IMR-90 (cell line): ENCODE results near the gene LZTFL1.

Experiments
- CEBPB ChIP-seq: IDR thresholded peaks from 2 replicates; pipeline ENCODE4 v1.6.1; 2012; ENCODE audit warnings: low read depth, low read length, improper control_type of control experiment
- CHD1 ChIP-seq: IDR thresholded peaks from 2 replicates; pipeline ENCODE4 v1.6.1; 2012; ENCODE audit warnings: low read depth, low read length, improper control_type of control experiment
- FOS ChIP-seq: fragments of 150-350 bp; IDR thresholded peaks from 2 replicates; pipeline ENCODE4 v1.6.1; 2016; ENCODE audit warnings: low read depth, low read length
- MAFK ChIP-seq: IDR thresholded peaks from 2 replicates; pipeline ENCODE4 v1.6.1; 2012; ENCODE audit warnings: low read depth, low read length, improper control_type of control experiment
- NFE2L2 ChIP-seq: fragments of 150-350 bp; IDR thresholded peaks from 2 replicates; pipeline ENCODE4 v1.6.1; 2016; ENCODE audit warnings: low read depth, mild to moderate bottlenecking, low read length
- POLR2A ChIP-seq: IDR thresholded peaks from 2 replicates; pipeline ENCODE4 v1.6.1; 2012; ENCODE audit warnings: mild to moderate bottlenecking, low read depth, low read length
- RAD21 ChIP-seq: IDR thresholded peaks from 2 replicates; pipeline ENCODE4 v1.6.1; 2012; ENCODE audit warnings: low read length, improper control_type of control experiment
- RCOR1 ChIP-seq: IDR thresholded peaks from 2 replicates; pipeline ENCODE4 v1.6.1; 2012; ENCODE audit warnings: mild to moderate bottlenecking, low read length, improper control_type of control experiment; ENCODE audit not compliant: insufficient replicate concordance
- RFX5 ChIP-seq: IDR thresholded peaks from 2 replicates; pipeline ENCODE4 v1.8.0; 2012; ENCODE audit warnings: low read depth, mild to moderate bottlenecking, low read length, moderate library complexity
- SMC3 ChIP-seq: fragments of 150-350 bp; IDR thresholded peaks from 2 replicates; pipeline ENCODE4 v1.6.1; 2016; ENCODE audit warnings: low read depth, mild to moderate bottlenecking, antibody characterized with exemption, low read length, moderate library complexity
- TF ChIP-seq, protein P1 (sequence below): conservative IDR thresholded peaks from 2 replicates; pipeline ENCODE4 v1.5.1; 2012; ENCODE audit warnings: mild to moderate bottlenecking, low read depth, low read length, improper control_type of control experiment

GRCh38 chr3:45878124-45878523 is 36.2 kb upstream of the LZTFL1 start:
- no peak for TF ChIP-seq POLR2A
- TF ChIP-seq, protein P1, sequence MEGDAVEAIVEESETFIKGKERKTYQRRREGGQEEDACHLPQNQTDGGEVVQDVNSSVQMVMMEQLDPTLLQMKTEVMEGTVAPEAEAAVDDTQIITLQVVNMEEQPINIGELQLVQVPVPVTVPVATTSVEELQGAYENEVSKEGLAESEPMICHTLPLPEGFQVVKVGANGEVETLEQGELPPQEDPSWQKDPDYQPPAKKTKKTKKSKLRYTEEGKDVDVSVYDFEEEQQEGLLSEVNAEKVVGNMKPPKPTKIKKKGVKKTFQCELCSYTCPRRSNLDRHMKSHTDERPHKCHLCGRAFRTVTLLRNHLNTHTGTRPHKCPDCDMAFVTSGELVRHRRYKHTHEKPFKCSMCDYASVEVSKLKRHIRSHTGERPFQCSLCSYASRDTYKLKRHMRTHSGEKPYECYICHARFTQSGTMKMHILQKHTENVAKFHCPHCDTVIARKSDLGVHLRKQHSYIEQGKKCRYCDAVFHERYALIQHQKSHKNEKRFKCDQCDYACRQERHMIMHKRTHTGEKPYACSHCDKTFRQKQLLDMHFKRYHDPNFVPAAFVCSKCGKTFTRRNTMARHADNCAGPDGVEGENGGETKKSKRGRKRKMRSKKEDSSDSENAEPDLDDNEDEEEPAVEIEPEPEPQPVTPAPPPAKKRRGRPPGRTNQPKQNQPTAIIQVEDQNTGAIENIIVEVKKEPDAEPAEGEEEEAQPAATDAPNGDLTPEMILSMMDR = no peak
- no peak for TF ChIP-seq NFE2L2
- TF ChIP-seq RFX5 = no peak
- no peak for TF ChIP-seq CEBPB
- TF ChIP-seq FOS = no peak
- TF ChIP-seq RCOR1 = no peak
- TF ChIP-seq SMC3 = no peak
- TF ChIP-seq CHD1 = no peak
- TF ChIP-seq MAFK = no peak
- no peak for TF ChIP-seq RAD21
